Neutrophil (primary cell): ENCODE measurements around the gene CEACAM5.
"Not testable (repeated sequence)": the region's sequence is repeated elsewhere in the genome, so short reads cannot be mapped to it uniquely, and the experiment has no call there.

Experiments
- H3K27ac ChIP-seq: fragments of 200-600 bp; sonication (generic); 2 replicates; pipeline ENCODE4 v1.5.1; 2016; ENCODE audit warnings: mild to moderate bottlenecking, moderate library complexity
- H3K27me3 ChIP-seq: fragments of 200-600 bp; sonication (generic); 2 replicates; pipeline ENCODE4 v1.6.0; 2016; ENCODE audit warnings: mild to moderate bottlenecking
- H3K36me3 ChIP-seq: fragments of 200-600 bp; sonication (generic); 2 replicates; pipeline ENCODE4 v1.5.1; 2017
- H3K4me1 ChIP-seq, 2 experiments: fragments of 200-600 bp in 1 of 2; sonication (generic) in 1 of 2; 1 replicate in 1 of 2; 2 replicates in 1 of 2; pipeline versions ENCODE4 v1.5.1 to v1.6.1; 2013 to 2016; ENCODE audit warnings: low read depth in 1 of 2, low read length in 1 of 2, mild to moderate bottlenecking in 1 of 2, moderate library complexity in 1 of 2; ENCODE audit not compliant: control insufficient read depth in 1 of 2, insufficient read depth in 1 of 2
- H3K4me3 ChIP-seq, 2 experiments: fragments of 200-600 bp in 1 of 2; sonication (generic) in 1 of 2; 1 replicate in 1 of 2; 2 replicates in 1 of 2; pipeline ENCODE4 v1.5.1; 2013 to 2016; ENCODE audit warnings: low read depth in 1 of 2, low read length in 1 of 2, mild to moderate bottlenecking in 1 of 2, moderate library complexity in 1 of 2
- H3K9me3 ChIP-seq: fragments of 200-600 bp; sonication (generic); 2 replicates; pipeline ENCODE4 v1.5.1; 2016
- CTCF ChIP-seq: fragments of 200-600 bp; sonication (generic); IDR thresholded peaks from 2 replicates; pipeline ENCODE4 v1.5.1; 2016; ENCODE audit warnings: antibody characterized with exemption

The CEACAM5 gene

GRCh38 chr19:41753159-41753558 lies 44.7 kb downstream of the CEACAM5 start:
- Histone ChIP-seq H3K4me1 (peaks cover 82 to 87% of the 10 kb centered on the region in 2 experiments), H3K36me3 (no peaks in the 10 kb centered on the region), H3K9me3 (no peaks in the 10 kb centered on the region), H3K4me3 (no peak overlapping the region), H3K27ac (peak overlapping the region; percentile 84), H3K27me3 (no peaks in the 10 kb centered on the region)
- TF ChIP-seq CTCF: peak; percentile 82

- no peaks in the 10 kb centered on the region for H3K9me3 ChIP-seq
- peak; percentile 90 for TF ChIP-seq CTCF
- no peaks in the 10 kb centered on the region for H3K36me3 ChIP-seq
- H3K4me1 ChIP-seq: peaks cover 86 to 88% of the 10 kb centered on the region in 2 experiments
- H3K4me3 ChIP-seq: peak overlapping the region in 1 of 2 experiments; percentile 3
- H3K27ac ChIP-seq: peak overlapping the region; percentile 84
- H3K27me3 ChIP-seq: no peaks in the 10 kb centered on the region
Measured at GRCh38 chr19:41753936-41754529, 45.6 kb downstream of the CEACAM5 start.

- Histone ChIP-seq H3K36me3 (no peaks in the 10 kb centered on the region), H3K4me3 (no peak within 1 kb of the TSS), H3K27me3 (no peaks in the 10 kb centered on the region), H3K9me3 (no peaks in the 10 kb centered on the region), H3K27ac (peak within 1 kb of the TSS; percentile 84), H3K4me1 (peaks cover 100% of the 10 kb centered on the region in 2 experiments)
- TF ChIP-seq CTCF: no peak
Measured at GRCh38 chr19:41755328-41755913, 47.0 kb downstream of the CEACAM5 start, which contains the start of gene CEACAM6. CEACAM6 (plus strand) TSS chr19:41755530; CDS start chr19:41755639, 109 bp downstream.

GRCh38 chr19:41758846-41759245 lies 50.4 kb downstream of the CEACAM5 start:
- no peak for TF ChIP-seq CTCF
- no peaks in the 10 kb centered on the region for H3K9me3 ChIP-seq
- peaks cover 96 to 99% of the 10 kb centered on the region in 2 experiments for H3K4me1 ChIP-seq
- no peaks in the 10 kb centered on the region for H3K36me3 ChIP-seq
- peak overlapping the region; percentile 6 to 16 for H3K4me3 ChIP-seq
- H3K27me3 ChIP-seq: no peaks in the 10 kb centered on the region
- peak overlapping the region; percentile 84 for H3K27ac ChIP-seq

- H3K27me3 ChIP-seq: no peaks in the 10 kb centered on the region
Measured at GRCh38 chr19:41767115-41767514, 58.7 kb downstream of the CEACAM5 start.

GRCh38 chr19:41768105-41768504 lies 59.7 kb downstream of the CEACAM5 start:
- H3K4me1 ChIP-seq, H3K27me3 ChIP-seq, H3K9me3 ChIP-seq, H3K4me3 ChIP-seq, H3K27ac ChIP-seq: not testable (repeated sequence)
- peaks cover 15% of the 10 kb centered on the region for H3K36me3 ChIP-seq

More at GRCh38 chr19:41767115-41767514, 58.7 kb downstream of the CEACAM5 start:
- TF ChIP-seq CTCF: no peak
- no peaks in the 10 kb centered on the region for H3K9me3 ChIP-seq
- H3K4me3 ChIP-seq: no peak overlapping the region
- peak overlapping the region; percentile 35 for H3K27ac ChIP-seq
- peaks cover 10% of the 10 kb centered on the region for H3K36me3 ChIP-seq
- H3K4me1 ChIP-seq: peaks cover 13 to 17% of the 10 kb centered on the region in 2 experiments
